Vagina (tissue), 2 donors: ENCODE data around the gene MIAT. TPM values are rescaled to one million over a fixed set of nuclear protein-coding genes. Genes with fewer than 3 reads are reported as not detected.
"Not testable (repeated sequence)": the region's sequence is repeated elsewhere in the genome, so short reads cannot be mapped to it uniquely, and the experiment has no call there.

ENCODE experiments used
- DNase-seq, 2 donors: peaks; one replicate each; pipeline ENCODE4 v3.0.0-alpha.2; 2017; ENCODE audit errors: extremely low spot score in 2 of 2
- H3K27ac ChIP-seq: fragments of 200-600 bp; sonication (generic); one replicate; pipeline ENCODE4 v1.5.1; 2019
- H3K27me3 ChIP-seq: fragments of 200-600 bp; sonication (generic); one replicate; pipeline ENCODE4 v1.5.1; 2019
- H3K36me3 ChIP-seq, 2 donors: fragments of 200-600 bp; sonication (generic); one replicate each; pipeline ENCODE4 v1.5.1; 2017 to 2019
- H3K4me1 ChIP-seq: fragments of 200-600 bp; sonication (generic); one replicate; pipeline ENCODE4 v1.5.1; 2019
- H3K4me3 ChIP-seq, 2 donors: fragments of 200-600 bp; sonication (generic); 1 replicate in 1 of 2; 2 replicates in 1 of 2; pipeline ENCODE4 v1.5.1; 2016 to 2019
- H3K9me3 ChIP-seq: fragments of 200-600 bp; sonication (generic); one replicate; pipeline ENCODE4 v1.5.1; 2019
- POLR2A ChIP-seq, 2 donors: fragments of 450-650 bp; IDR thresholded peaks; one replicate each; pipeline ENCODE4 v1.6.1; 2017; ENCODE audit warnings: antibody characterized with exemption in 2 of 2, mild to moderate bottlenecking in 2 of 2, moderate library complexity in 2 of 2
- POLR2AphosphoS5 ChIP-seq, 2 donors: sonication (generic); formaldehyde crosslinking; IDR thresholded peaks; one replicate each; pipeline ENCODE4 v1.9.0; 2017; ENCODE audit warnings: antibody characterized with exemption in 2 of 2, mild to moderate bottlenecking in 2 of 2, low read depth in 1 of 2; ENCODE audit not compliant: insufficient read depth in 1 of 2
- intact Hi-C: fragments of 100-400 bp; cut with DNase I; formaldehyde crosslinking; loops from one replicate; pipeline ENCODE4 v1.15.1; 2023
- total RNA-seq: library from RNA; depleted of rRNA; stranded (reverse); fragments of >200 nt; gene quantifications from one replicate; pipeline ENCODE4 v1.2.3, GENCODE V29; 2016
- TF ChIP-seq, protein P1 (sequence below), 3 experiments: fragments of 450-650 bp in 2 of 3; fragments of 200-600 bp in 1 of 3; sonication (generic) in 1 of 3; IDR thresholded peaks; one replicate each; pipeline ENCODE4 v1.5.1; 2017 to 2019; ENCODE audit warnings: antibody characterized with exemption in 3 of 3, mild to moderate bottlenecking in 2 of 3, moderate library complexity in 2 of 3

MIAT gene
- total RNA-seq, 1 donor from 2014 or later = 2.7 TPM

GRCh38 chr22:26700462-26700861, 43.1 kb downstream of the MIAT start:
- H3K4me3 ChIP-seq = no peak overlapping the region
- H3K4me1 ChIP-seq = no peaks in the 10 kb centered on the region
- TF ChIP-seq POLR2A (IDR thresholded peaks at IDR 0.05) = no peak
- TF ChIP-seq POLR2AphosphoS5 (IDR thresholded peaks at IDR 0.05; ENCODE audit: insufficient read depth in 1 of 2, low read depth in 1 of 2) = no peak
- TF ChIP-seq, protein P1, sequence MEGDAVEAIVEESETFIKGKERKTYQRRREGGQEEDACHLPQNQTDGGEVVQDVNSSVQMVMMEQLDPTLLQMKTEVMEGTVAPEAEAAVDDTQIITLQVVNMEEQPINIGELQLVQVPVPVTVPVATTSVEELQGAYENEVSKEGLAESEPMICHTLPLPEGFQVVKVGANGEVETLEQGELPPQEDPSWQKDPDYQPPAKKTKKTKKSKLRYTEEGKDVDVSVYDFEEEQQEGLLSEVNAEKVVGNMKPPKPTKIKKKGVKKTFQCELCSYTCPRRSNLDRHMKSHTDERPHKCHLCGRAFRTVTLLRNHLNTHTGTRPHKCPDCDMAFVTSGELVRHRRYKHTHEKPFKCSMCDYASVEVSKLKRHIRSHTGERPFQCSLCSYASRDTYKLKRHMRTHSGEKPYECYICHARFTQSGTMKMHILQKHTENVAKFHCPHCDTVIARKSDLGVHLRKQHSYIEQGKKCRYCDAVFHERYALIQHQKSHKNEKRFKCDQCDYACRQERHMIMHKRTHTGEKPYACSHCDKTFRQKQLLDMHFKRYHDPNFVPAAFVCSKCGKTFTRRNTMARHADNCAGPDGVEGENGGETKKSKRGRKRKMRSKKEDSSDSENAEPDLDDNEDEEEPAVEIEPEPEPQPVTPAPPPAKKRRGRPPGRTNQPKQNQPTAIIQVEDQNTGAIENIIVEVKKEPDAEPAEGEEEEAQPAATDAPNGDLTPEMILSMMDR (IDR thresholded peaks at IDR 0.05) = no peak
- H3K9me3 ChIP-seq = no peaks in the 10 kb centered on the region
- no peak overlapping the region for H3K27ac ChIP-seq
- no peaks in the 10 kb centered on the region for H3K27me3 ChIP-seq
- peaks cover 0 to 16% of the 10 kb centered on the region in 2 donors for H3K36me3 ChIP-seq
- DNase-seq = no peak
- intact Hi-C loops = no loop called here

DNA sequence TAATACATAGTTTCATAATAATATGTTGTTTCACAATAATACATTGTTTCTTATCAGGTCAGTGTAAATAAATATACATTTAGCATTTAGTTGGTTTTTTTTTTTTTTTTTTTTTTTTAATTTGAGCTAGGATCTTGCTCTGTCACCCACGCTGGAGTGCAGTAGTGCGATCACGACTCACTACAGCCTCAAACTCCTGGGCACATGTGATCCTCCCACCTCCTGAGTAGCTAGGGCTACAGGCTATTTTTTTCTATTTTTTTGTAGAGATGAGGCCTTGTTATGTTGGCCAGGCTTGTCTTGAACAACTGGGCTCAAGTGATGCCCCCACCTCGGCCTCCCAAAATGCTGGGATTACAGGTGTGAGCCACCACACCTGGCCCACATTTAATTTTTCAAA, 43.5 kb downstream of the MIAT start:
- TF ChIP-seq, protein P1 (IDR thresholded peaks at IDR 0.05) = no peak
- TF ChIP-seq POLR2AphosphoS5 (IDR thresholded peaks at IDR 0.05; ENCODE audit: insufficient read depth in 1 of 2, low read depth in 1 of 2) (no peak), POLR2A (IDR thresholded peaks at IDR 0.05) (no peak)
- H3K36me3 ChIP-seq = peaks cover 0 to 16% of the 10 kb centered on the region in 2 donors
- no peak overlapping the region for H3K4me3 ChIP-seq
- no peaks in the 10 kb centered on the region for H3K27me3 ChIP-seq
- no peaks in the 10 kb centered on the region for H3K9me3 ChIP-seq
- no peak overlapping the region for H3K27ac ChIP-seq
- H3K4me1 ChIP-seq = no peaks in the 10 kb centered on the region
- DNase-seq = no peak
- intact Hi-C loops = no loop called here

DNA sequence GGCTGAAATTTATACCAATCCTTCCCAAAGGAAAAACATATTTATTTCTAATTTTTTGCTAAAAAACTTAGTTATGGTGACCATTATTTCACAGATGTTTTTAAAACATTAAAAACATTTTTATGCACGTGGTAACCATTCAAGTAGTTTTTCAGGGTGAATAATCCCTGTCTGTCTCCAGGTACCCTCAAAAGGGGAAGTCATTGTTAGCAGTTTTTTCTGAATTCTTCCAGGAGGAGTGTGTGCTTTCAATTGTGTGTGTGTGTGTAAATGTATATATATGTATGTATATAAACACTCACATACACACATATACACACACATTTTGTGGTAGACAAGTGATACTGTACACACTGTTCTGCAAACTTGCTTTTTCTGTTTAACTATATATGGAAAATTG, 43.9 kb downstream of the MIAT start:
- no peak overlapping the region for H3K27ac ChIP-seq
- TF ChIP-seq POLR2A (IDR thresholded peaks at IDR 0.05) = no peak
- TF ChIP-seq, protein P1 (IDR thresholded peaks at IDR 0.05) = no peak
- TF ChIP-seq POLR2AphosphoS5 (IDR thresholded peaks at IDR 0.05; ENCODE audit: insufficient read depth in 1 of 2, low read depth in 1 of 2) = no peak
- peaks cover 0 to 16% of the 10 kb centered on the region in 2 donors for H3K36me3 ChIP-seq
- no peaks in the 10 kb centered on the region for H3K4me1 ChIP-seq
- no peak overlapping the region for H3K4me3 ChIP-seq
- no peak for DNase-seq
- no peaks in the 10 kb centered on the region for H3K9me3 ChIP-seq
- H3K27me3 ChIP-seq = no peaks in the 10 kb centered on the region
- intact Hi-C loops = no loop called here

DNA sequence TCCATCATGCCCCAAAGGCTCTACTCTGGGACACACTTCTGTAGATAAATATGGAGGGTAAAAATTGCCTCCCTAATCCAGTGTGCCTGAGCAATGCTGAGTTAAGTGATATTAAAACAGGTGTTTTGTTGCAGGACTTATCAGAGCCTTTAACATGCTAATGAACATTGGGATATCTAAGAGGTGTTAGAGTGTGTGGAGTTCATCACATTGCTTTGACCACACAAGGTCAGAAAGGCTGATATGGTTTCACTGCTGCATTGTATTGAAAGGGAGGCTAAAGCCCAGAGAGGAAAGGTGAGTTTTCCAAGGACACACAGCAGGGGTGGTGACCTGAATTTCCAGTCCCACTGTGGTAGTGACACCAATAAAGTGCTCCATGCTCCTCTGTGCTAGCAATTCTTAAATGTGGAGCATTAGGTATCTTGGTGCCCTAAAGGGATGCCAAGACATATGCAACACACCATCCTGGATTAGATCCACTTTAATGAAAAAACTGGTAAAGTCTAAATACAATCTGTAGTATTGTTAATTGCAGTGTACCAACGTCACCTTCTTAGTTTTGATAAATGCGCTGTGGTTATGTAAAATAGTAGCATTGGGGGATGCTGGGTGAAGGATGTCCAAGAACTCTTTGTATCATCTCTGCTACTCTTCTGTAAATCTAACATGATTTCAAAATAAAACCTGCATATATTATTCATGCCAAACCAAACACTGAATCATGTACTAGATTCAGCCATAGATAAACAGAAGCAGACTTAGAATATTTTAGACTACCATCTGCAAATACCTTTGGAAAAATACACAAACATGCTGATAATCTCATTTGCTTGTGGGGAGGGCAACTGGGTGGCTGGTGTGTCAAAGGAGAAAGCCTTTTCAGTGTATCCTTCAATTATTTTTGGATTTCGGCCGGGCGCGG, 45.8 kb downstream of the MIAT start:
- Histone ChIP-seq H3K9me3 (peaks cover 9% of the 10 kb centered on the region), H3K4me1 (no peaks in the 10 kb centered on the region), H3K36me3 (peaks cover 0 to 13% of the 10 kb centered on the region in 2 donors), H3K27ac (no peak overlapping the region), H3K4me3 (no peak overlapping the region), H3K27me3 (no peaks in the 10 kb centered on the region)
- TF ChIP-seq POLR2AphosphoS5 (IDR thresholded peaks at IDR 0.05; ENCODE audit: insufficient read depth in 1 of 2, low read depth in 1 of 2) (no peak), POLR2A (IDR thresholded peaks at IDR 0.05) (no peak)
- TF ChIP-seq, protein P1 (IDR thresholded peaks at IDR 0.05) = no peak
- intact Hi-C loops = no loop called here
- no peak for DNase-seq

DNA sequence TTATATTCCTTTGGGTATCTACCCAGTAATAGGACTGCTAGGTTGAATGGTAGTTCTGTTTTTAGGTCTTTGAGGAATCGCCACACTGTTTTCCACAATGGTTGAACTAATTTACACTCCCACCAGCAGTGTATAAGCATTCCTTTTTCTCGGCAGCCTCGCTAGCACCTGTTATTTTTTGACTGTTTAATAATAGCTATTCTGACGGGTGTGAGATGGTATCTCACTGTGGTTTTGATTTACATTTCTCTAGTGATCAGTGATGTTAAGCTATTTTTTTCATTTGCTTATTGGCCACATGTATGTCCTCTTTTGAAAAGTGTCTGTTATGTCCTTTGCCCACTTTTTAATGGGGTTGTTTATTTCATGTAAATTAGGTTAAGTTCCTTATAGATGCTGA, 48.0 kb downstream of the MIAT start:
- H3K36me3 ChIP-seq, H3K27me3 ChIP-seq, H3K27ac ChIP-seq, intact Hi-C loops, DNase-seq, H3K4me3 ChIP-seq, H3K4me1 ChIP-seq, H3K9me3 ChIP-seq: not testable (repeated sequence)
